OCI-LY7 (cell line): ENCODE measurements around the gene TMEM50B.

Source experiments
- EZH2phosphoT487 ChIP-seq: fragments of 200-600 bp; sonication (generic); IDR thresholded peaks from 2 replicates; pipeline ENCODE4 v1.6.1; 2018; ENCODE audit warnings: low read depth, borderline replicate concordance, mild to moderate bottlenecking, mixed run types, antibody characterized with exemption, low read length, moderate library complexity, mixed read lengths
- TF ChIP-seq, protein P1 (sequence below): fragments of 200-600 bp; sonication (generic); conservative IDR thresholded peaks from 2 replicates; pipeline ENCODE4 v1.5.1; 2014; ENCODE audit warnings: mild to moderate bottlenecking, antibody characterized with exemption, low read length, moderate library complexity, mixed read lengths

- TF ChIP-seq, protein P1, sequence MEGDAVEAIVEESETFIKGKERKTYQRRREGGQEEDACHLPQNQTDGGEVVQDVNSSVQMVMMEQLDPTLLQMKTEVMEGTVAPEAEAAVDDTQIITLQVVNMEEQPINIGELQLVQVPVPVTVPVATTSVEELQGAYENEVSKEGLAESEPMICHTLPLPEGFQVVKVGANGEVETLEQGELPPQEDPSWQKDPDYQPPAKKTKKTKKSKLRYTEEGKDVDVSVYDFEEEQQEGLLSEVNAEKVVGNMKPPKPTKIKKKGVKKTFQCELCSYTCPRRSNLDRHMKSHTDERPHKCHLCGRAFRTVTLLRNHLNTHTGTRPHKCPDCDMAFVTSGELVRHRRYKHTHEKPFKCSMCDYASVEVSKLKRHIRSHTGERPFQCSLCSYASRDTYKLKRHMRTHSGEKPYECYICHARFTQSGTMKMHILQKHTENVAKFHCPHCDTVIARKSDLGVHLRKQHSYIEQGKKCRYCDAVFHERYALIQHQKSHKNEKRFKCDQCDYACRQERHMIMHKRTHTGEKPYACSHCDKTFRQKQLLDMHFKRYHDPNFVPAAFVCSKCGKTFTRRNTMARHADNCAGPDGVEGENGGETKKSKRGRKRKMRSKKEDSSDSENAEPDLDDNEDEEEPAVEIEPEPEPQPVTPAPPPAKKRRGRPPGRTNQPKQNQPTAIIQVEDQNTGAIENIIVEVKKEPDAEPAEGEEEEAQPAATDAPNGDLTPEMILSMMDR = no peak
- TF ChIP-seq EZH2phosphoT487 = no peak
Measured at GRCh38 chr21:33496345-33496744, 16.6 kb upstream of the TMEM50B start.
